Loucy (cell line): ENCODE data around the gene PPFIA4.

Experiments used
- H2AFZ ChIP-seq: fragments of 200-600 bp; sonication (generic); 2 replicates; pipeline ENCODE4 v1.6.0; 2016; ENCODE audit warnings: antibody characterized with exemption, mild to moderate bottlenecking, low read length, moderate library complexity
- H3F3A ChIP-seq: fragments of 200-600 bp; 2 replicates; pipeline ENCODE4 v1.6.0; 2016; ENCODE audit warnings: antibody characterized with exemption, low read depth, mild to moderate bottlenecking
- H3K27me3 ChIP-seq: fragments of 200-600 bp; sonication (generic); 2 replicates; pipeline ENCODE4 v1.6.1; 2014; ENCODE audit warnings: low read length, mild to moderate bottlenecking; ENCODE audit not compliant: insufficient read depth, poor library complexity, severe bottlenecking
- H3K36me3 ChIP-seq: fragments of 200-600 bp; sonication (generic); 2 replicates; pipeline ENCODE4 v1.6.1; 2016; ENCODE audit warnings: low read length; ENCODE audit not compliant: insufficient read depth
- H3K4me1 ChIP-seq: fragments of 200-600 bp; sonication (generic); 2 replicates; pipeline ENCODE4 v1.5.1; 2014; ENCODE audit warnings: low read length, mild to moderate bottlenecking; ENCODE audit not compliant: insufficient read depth, poor library complexity, severe bottlenecking
- H3K4me2 ChIP-seq: fragments of 200-600 bp; sonication (generic); 2 replicates; pipeline ENCODE4 v1.6.0; 2014; ENCODE audit warnings: antibody characterized with exemption, low read length, low read depth, mild to moderate bottlenecking; ENCODE audit not compliant: poor library complexity, severe bottlenecking
- H3K4me3 ChIP-seq: fragments of 200-600 bp; sonication (generic); 2 replicates; pipeline ENCODE4 v1.5.1; 2014; ENCODE audit warnings: low read length, mild to moderate bottlenecking, mixed read lengths; ENCODE audit not compliant: poor library complexity, severe bottlenecking
- H3K79me2 ChIP-seq: fragments of 200-600 bp; sonication (generic); 2 replicates; pipeline ENCODE4 v1.6.1; 2014; ENCODE audit warnings: low read length; ENCODE audit not compliant: insufficient read depth
- H3K9ac ChIP-seq: fragments of 200-600 bp; sonication (generic); 2 replicates; pipeline ENCODE4 v1.6.0; 2014; ENCODE audit warnings: mild to moderate bottlenecking, low read depth, low read length, moderate library complexity; ENCODE audit not compliant: poor library complexity, severe bottlenecking
- H3K9me2 ChIP-seq: fragments of 200-600 bp; sonication (generic); replicated peaks from 2 replicates; pipeline ENCODE4 v1.6.1; 2016; ENCODE audit warnings: low read depth, low read length, mixed read lengths
- H3K9me3 ChIP-seq: fragments of 200-600 bp; sonication (generic); 2 replicates; pipeline ENCODE4 v1.6.1; 2014; ENCODE audit warnings: mild to moderate bottlenecking, antibody characterized with exemption, low read length, low read depth; ENCODE audit not compliant: insufficient read depth
- H4K20me1 ChIP-seq: fragments of 200-600 bp; sonication (generic); 2 replicates; pipeline ENCODE4 v1.6.0; 2014; ENCODE audit warnings: antibody characterized with exemption, low read length, mild to moderate bottlenecking; ENCODE audit not compliant: insufficient read depth, poor library complexity, severe bottlenecking
- EZH2phosphoT487 ChIP-seq: fragments of 200-600 bp; IDR thresholded peaks from 2 replicates; pipeline ENCODE4 v1.6.1; 2018; ENCODE audit warnings: antibody characterized with exemption, mild to moderate bottlenecking, moderate library complexity, borderline replicate concordance
- TF ChIP-seq, protein P1 (sequence below): fragments of 200-600 bp; sonication (generic); conservative IDR thresholded peaks from 2 replicates; pipeline ENCODE4 v1.5.1; 2014; ENCODE audit warnings: mild to moderate bottlenecking, antibody characterized with exemption, low read length

PPFIA4 gene

DNA sequence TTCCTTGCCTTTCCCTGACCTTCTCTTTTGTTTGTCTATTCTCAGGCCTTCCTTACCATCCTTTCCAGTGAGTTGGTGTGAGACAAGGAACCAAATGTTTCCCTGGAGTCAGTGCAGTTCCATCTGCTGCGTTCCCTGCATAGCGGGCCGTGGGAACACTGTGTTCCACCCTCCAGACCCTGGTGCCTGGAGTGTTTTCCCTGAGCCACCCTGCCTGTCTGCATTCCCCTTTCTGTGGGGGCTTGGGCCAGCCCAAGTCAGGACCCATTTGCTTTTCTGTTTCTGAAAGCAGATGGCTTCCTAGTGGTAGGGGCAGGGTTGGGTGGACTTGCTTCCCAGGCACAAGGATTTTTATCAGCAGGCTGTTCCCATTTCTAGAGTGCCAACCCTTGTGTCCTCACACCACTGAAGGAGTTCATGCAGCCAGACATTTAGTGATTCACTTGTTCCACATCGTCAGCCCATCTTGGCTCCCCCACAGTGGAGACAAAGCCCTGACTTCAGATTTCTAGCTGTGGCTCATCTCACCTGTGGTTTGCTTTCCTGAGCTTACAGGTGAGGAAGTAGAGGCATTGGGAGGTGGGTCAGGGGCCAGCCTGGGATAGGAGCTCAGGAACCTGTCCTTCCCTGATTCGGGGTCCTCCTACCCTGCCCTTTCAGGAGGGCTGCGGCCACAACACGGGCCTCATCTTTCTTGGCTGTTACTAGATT is 73.7 kb downstream of the PPFIA4 start:
- no peak overlapping the region for H2AFZ ChIP-seq
- H3K36me3 ChIP-seq: no peaks in the 10 kb centered on the region
- H3K9me3 ChIP-seq: peaks cover 11% of the 10 kb centered on the region
- TF ChIP-seq, protein P1, sequence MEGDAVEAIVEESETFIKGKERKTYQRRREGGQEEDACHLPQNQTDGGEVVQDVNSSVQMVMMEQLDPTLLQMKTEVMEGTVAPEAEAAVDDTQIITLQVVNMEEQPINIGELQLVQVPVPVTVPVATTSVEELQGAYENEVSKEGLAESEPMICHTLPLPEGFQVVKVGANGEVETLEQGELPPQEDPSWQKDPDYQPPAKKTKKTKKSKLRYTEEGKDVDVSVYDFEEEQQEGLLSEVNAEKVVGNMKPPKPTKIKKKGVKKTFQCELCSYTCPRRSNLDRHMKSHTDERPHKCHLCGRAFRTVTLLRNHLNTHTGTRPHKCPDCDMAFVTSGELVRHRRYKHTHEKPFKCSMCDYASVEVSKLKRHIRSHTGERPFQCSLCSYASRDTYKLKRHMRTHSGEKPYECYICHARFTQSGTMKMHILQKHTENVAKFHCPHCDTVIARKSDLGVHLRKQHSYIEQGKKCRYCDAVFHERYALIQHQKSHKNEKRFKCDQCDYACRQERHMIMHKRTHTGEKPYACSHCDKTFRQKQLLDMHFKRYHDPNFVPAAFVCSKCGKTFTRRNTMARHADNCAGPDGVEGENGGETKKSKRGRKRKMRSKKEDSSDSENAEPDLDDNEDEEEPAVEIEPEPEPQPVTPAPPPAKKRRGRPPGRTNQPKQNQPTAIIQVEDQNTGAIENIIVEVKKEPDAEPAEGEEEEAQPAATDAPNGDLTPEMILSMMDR: no peak
- TF ChIP-seq EZH2phosphoT487: no peak
- no peaks in the 10 kb centered on the region for H4K20me1 ChIP-seq
- no peaks in the 10 kb centered on the region for H3K79me2 ChIP-seq
- H3K4me2 ChIP-seq: no peak overlapping the region
- H3K9ac ChIP-seq: no peak overlapping the region
- no peaks in the 10 kb centered on the region for H3K9me2 ChIP-seq
- no peaks in the 10 kb centered on the region for H3K4me1 ChIP-seq
- no peaks in the 10 kb centered on the region for H3K27me3 ChIP-seq
- no peaks in the 10 kb centered on the region for H3F3A ChIP-seq
- H3K4me3 ChIP-seq: no peak overlapping the region

DNA sequence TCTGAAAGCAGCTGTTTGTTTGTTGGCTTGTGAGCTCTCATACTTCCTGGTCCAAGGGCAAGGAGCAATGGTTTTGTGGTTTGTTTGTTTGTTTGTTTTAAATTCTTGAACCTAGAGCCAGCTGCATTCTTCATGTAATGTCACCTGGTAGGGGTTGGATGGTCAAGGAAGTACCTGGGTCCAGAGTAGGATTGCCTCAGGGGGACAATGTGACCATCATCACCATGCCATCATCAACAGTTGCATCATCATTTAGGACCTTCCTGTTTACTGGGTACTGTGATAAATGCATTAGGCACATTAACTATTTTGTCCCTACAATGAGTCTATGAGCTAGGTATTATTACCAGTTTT is 74.2 kb downstream of the PPFIA4 start:
- Histone ChIP-seq H3K4me1 (no peaks in the 10 kb centered on the region), H3K79me2 (no peaks in the 10 kb centered on the region), H3K9me3 (peaks cover 6% of the 10 kb centered on the region; the same call in 1 of the 2 replicates), H4K20me1 (no peaks in the 10 kb centered on the region), H3K9me2 (no peaks in the 10 kb centered on the region), H3K4me2 (no peak overlapping the region), H3K36me3 (no peaks in the 10 kb centered on the region), H3K4me3 (no peak overlapping the region), H3K9ac (no peak overlapping the region), H2AFZ (no peak overlapping the region), H3F3A (no peaks in the 10 kb centered on the region), H3K27me3 (no peaks in the 10 kb centered on the region)
- TF ChIP-seq, protein P1: no peak
- no peak for TF ChIP-seq EZH2phosphoT487

DNA sequence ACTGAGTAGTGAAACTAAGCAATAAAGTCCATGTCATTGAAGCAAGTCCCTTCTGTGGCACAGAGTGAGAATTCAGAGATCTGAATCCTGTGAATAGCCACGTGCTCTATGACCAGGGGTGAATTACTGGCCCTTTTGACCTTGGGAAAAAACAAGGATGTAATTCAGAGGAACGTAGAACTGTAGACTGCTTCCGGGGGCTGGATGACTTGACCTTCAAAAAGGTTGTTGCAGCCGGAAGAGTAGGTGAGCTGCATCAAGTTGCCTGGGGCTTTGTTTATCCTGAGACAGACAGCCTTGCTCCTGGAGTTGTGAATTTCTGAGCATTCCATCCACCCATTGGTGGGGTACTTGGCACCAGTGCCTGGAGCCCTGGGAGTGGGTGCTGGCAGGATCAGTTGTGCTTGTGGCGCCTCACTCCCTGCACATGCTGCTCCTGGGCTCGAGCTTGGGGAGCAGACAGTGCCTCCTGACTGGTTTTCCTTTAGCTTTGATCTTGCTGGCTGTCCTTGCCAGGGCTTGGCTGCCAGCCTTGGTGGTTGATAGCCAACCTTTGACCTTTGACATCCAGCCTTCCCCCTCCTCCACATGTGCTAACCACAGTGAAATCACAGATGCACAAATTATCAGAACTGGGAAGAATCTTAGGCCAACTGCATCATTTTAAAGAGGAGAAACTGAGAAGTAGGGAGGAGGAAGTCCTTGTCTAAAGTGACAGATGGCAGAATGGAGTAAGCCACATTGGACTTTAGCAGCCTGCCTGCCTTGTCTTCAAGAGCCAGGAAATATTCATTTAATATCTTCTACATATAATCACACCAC is 75.7 kb downstream of the PPFIA4 start:
- no peaks in the 10 kb centered on the region for H3K4me1 ChIP-seq
- H3K27me3 ChIP-seq: no peaks in the 10 kb centered on the region
- no peak overlapping the region for H3K4me2 ChIP-seq

More for the DNA sequence above, 75.7 kb downstream of the PPFIA4 start:
- Histone ChIP-seq H4K20me1 (no peaks in the 10 kb centered on the region), H3K9ac (no peak overlapping the region), H3F3A (no peaks in the 10 kb centered on the region), H3K36me3 (no peaks in the 10 kb centered on the region), H3K9me2 (no peaks in the 10 kb centered on the region), H2AFZ (no peak overlapping the region), H3K4me3 (no peak overlapping the region), H3K79me2 (no peaks in the 10 kb centered on the region), H3K9me3 (no peaks in the 10 kb centered on the region)
- TF ChIP-seq EZH2phosphoT487: no peak
- TF ChIP-seq, protein P1: no peak
